BLaER1 treated with 17β-estradiol and CSF1 and Interleukin-3, amounts not matched to agents 10 nM and 100 nM (cell line): ENCODE results near the gene RIMKLB.

Experiments
- H3K27ac ChIP-seq, 11 experiments: shearing (Covaris generic); formaldehyde crosslinking; 2 replicates each; pipeline ENCODE4 v1.8.1; 2022
- H3K27me3 ChIP-seq, 11 experiments: shearing (Covaris generic); formaldehyde crosslinking; 2 replicates each; pipeline ENCODE4 v1.8.1; 2022
- H3K36me3 ChIP-seq, 11 experiments: shearing (Covaris generic); formaldehyde crosslinking; 2 replicates each; pipeline ENCODE4 v1.8.1; 2022
- H3K4me1 ChIP-seq, 10 experiments: shearing (Covaris generic); formaldehyde crosslinking; 2 replicates each; pipeline ENCODE4 v1.8.1; 2022
- H3K4me2 ChIP-seq, 11 experiments: shearing (Covaris generic); formaldehyde crosslinking; 2 replicates each; pipeline ENCODE4 v1.8.1; 2022
- H3K4me3 ChIP-seq, 10 experiments: shearing (Covaris generic); formaldehyde crosslinking; 2 replicates each; pipeline ENCODE4 v1.8.1; 2022
- H3K9ac ChIP-seq, 11 experiments: shearing (Covaris generic); formaldehyde crosslinking; 2 replicates each; pipeline ENCODE4 v1.8.1; 2022
- H3K9me3 ChIP-seq, 11 experiments: shearing (Covaris generic); formaldehyde crosslinking; replicated peaks in 1 of 11; 2 replicates each; pipeline ENCODE4 v1.8.1; 2022
- H4K20me1 ChIP-seq, 11 experiments: shearing (Covaris generic); formaldehyde crosslinking; 2 replicates each; pipeline ENCODE4 v1.8.1; 2022
- Cebpa-rat ChIP-seq, 11 experiments: shearing (Covaris generic); IDR thresholded peaks; 2 replicates each; pipeline ENCODE4 v1.8.1; 2022

The RIMKLB gene

DNA sequence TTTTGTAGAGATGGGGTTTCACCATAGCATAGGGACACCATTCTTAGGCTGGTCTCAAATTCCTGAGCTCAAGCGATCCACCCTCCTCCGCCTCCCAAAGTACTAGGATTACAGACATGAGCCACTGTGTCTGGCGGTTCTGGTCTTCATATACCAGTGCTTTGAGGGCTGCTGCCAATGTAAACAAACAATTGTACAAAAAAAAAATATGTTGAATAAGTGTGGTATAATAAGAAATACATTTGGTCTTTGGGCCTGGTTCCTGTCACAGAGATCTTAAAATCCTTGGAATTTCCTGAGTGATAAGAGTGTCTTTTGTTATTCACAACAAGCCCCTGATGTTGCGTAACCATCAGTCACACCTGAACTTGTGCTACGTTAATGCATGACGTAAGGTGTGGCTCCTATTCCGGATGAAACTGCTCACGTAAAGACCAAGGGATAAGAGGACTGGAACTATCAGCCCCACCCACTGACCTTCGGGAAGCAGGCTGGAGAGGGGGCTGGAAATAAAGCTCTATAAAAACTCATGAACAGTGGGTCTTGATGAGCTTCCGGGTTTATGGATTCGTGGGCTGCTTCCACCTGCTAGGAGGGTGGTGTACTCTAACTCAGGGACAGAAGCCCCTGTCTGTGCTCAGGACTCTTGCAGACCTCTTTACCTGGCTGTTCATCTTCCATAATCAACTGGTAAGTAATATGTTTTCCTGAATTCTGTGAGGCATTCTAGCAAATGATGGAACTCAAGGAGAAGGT is 16.5 kb upstream of the RIMKLB start:
- Histone ChIP-seq H3K9ac (no peak overlapping the region), H3K27ac (no peak overlapping the region), H3K4me3 (no peak overlapping the region), H3K27me3 (no peaks in the 10 kb centered on the region), H3K36me3 (no peaks in the 10 kb centered on the region), H3K4me1 (peaks cover 10 to 30% (median 19%) of the 10 kb centered on the region in 10 experiments; a peak in 17 of 20 replicates), H3K4me2 (no peak overlapping the region), H3K9me3 (peaks cover 0 to 10% (median 7%) of the 10 kb centered on the region in 11 experiments; a peak in 10 of 22 replicates), H4K20me1 (no peaks in the 10 kb centered on the region)
- TF ChIP-seq Cebpa-rat (IDR thresholded peaks at IDR 0.05) = peak in 8 of 11 experiments; percentile 39 to 93 (median 68); a peak in 13 of 22 replicates

- Histone ChIP-seq H3K36me3 (no peaks in the 10 kb centered on the region), H3K9me3 (peaks cover 0 to 10% (median 7%) of the 10 kb centered on the region in 11 experiments; a peak in 10 of 22 replicates), H3K27me3 (no peaks in the 10 kb centered on the region), H4K20me1 (no peaks in the 10 kb centered on the region), H3K9ac (no peak overlapping the region), H3K4me2 (peak overlapping the region in 7 of 11 experiments; percentile 1 to 60 (median 5); a peak in 7 of 22 replicates), H3K4me3 (no peak overlapping the region), H3K27ac (peak overlapping the region in 4 of 11 experiments; percentile 4 to 26 (median 16); a peak in 3 of 22 replicates), H3K4me1 (peaks cover 34 to 55% (median 45%) of the 10 kb centered on the region in 10 experiments)
- TF ChIP-seq Cebpa-rat (IDR thresholded peaks at IDR 0.05) = no peak
These were observed 12.7 kb upstream of the RIMKLB start for GRCh38 chr12:8685051-8685450.

GRCh38 chr12:8687846-8688601 is 9.8 kb upstream of the RIMKLB start:
- Histone ChIP-seq H3K9ac (peak overlapping the region in 6 of 11 experiments; percentile 7 to 45 (median 32); a peak in 6 of 22 replicates), H3K4me2 (peak overlapping the region; percentile 52 to 83 (median 69)), H4K20me1 (no peaks in the 10 kb centered on the region), H3K27me3 (no peaks in the 10 kb centered on the region), H3K36me3 (no peaks in the 10 kb centered on the region), H3K4me1 (peaks cover 51 to 71% (median 64%) of the 10 kb centered on the region in 10 experiments), H3K9me3 (peaks cover 0 to 10% (median 7%) of the 10 kb centered on the region in 11 experiments; a peak in 10 of 22 replicates), H3K4me3 (no peak overlapping the region), H3K27ac (peak overlapping the region in 6 of 11 experiments; percentile 14 to 48 (median 32); a peak in 6 of 22 replicates)
- TF ChIP-seq Cebpa-rat (IDR thresholded peaks at IDR 0.05) = no peak

- Histone ChIP-seq H3K4me3 (no peak overlapping the region), H3K9ac (no peak overlapping the region), H3K36me3 (no peaks in the 10 kb centered on the region), H3K4me1 (peaks cover 53 to 87% (median 79%) of the 10 kb centered on the region in 10 experiments), H3K4me2 (peak overlapping the region in 9 of 11 experiments; percentile 8 to 83 (median 41); a peak in 17 of 22 replicates), H3K27me3 (no peaks in the 10 kb centered on the region), H3K9me3 (peaks cover 0 to 4% (median 1%) of the 10 kb centered on the region in 11 experiments; a peak in 10 of 22 replicates), H3K27ac (no peak overlapping the region; a peak in 1 of 22 replicates), H4K20me1 (no peaks in the 10 kb centered on the region)
- no peak for TF ChIP-seq Cebpa-rat (IDR thresholded peaks at IDR 0.05)
These were observed 8.1 kb upstream of the RIMKLB start for GRCh38 chr12:8689681-8690080.

- Histone ChIP-seq H3K4me3 (peak overlapping the region in 1 of 10 experiments; percentile 0; a peak in 1 of 20 replicates), H3K27ac (peak overlapping the region in 9 of 11 experiments; percentile 29 to 66 (median 56); a peak in 18 of 22 replicates), H3K9me3 (no peaks in the 10 kb centered on the region), H3K4me2 (peak overlapping the region; percentile 48 to 84 (median 66)), H3K27me3 (no peaks in the 10 kb centered on the region), H4K20me1 (no peaks in the 10 kb centered on the region), H3K9ac (peak overlapping the region; percentile 2 to 63 (median 45); a peak in 19 of 22 replicates), H3K4me1 (peaks cover 49 to 91% (median 84%) of the 10 kb centered on the region in 10 experiments), H3K36me3 (no peaks in the 10 kb centered on the region)
- no peak for TF ChIP-seq Cebpa-rat (IDR thresholded peaks at IDR 0.05)
These were observed 5.2 kb upstream of the RIMKLB start for GRCh38 chr12:8692573-8692972.

GRCh38 chr12:8695116-8695515 is 2.7 kb upstream of the RIMKLB start:
- peaks cover 40 to 82% (median 73%) of the 10 kb centered on the region in 10 experiments for H3K4me1 ChIP-seq
- H3K36me3 ChIP-seq = 0 out of 22 replicates have a peak, but pooled peaks cover 0 to under 1% (median 0%) of the 10 kb centered on the region in 11 experiments
- no peak overlapping the region for H3K27ac ChIP-seq
- H3K27me3 ChIP-seq = no peaks in the 10 kb centered on the region
- peaks cover 5 to 17% (median 13%) of the 10 kb centered on the region in 11 experiments; a peak in 15 of 22 replicates for H4K20me1 ChIP-seq
- no peak for TF ChIP-seq Cebpa-rat (IDR thresholded peaks at IDR 0.05)
- H3K4me3 ChIP-seq = no peak overlapping the region
- H3K9me3 ChIP-seq = no peaks in the 10 kb centered on the region
- H3K9ac ChIP-seq = no peak overlapping the region
- peak overlapping the region in 10 of 11 experiments; percentile 42 to 95 (median 82); a peak in 15 of 22 replicates for H3K4me2 ChIP-seq

- Histone ChIP-seq H3K9ac (peak overlapping the region; percentile 86 to 97 (median 94)), H3K36me3 (peaks cover 0 to 10% (median 2%) of the 10 kb centered on the region in 11 experiments; a peak in 6 of 22 replicates)
These were observed 1.2 kb upstream of the RIMKLB start for GRCh38 chr12:8696442-8697090.

GRCh38 chr12:8697120-8697475 is 693 bp upstream of the RIMKLB start:
- Histone ChIP-seq H4K20me1 (peaks cover 12 to 35% (median 28%) of the 10 kb centered on the region in 11 experiments; a peak in 17 of 22 replicates), H3K9me3 (no peaks in the 10 kb centered on the region), H3K9ac (peak overlapping the region; percentile 86 to 97 (median 94)), H3K27me3 (no peaks in the 10 kb centered on the region), H3K4me2 (peak overlapping the region; percentile 49 to 95 (median 84)), H3K4me3 (peak overlapping the region; percentile 83 to 94 (median 90)), H3K36me3 (peaks cover 0 to 10% (median 2%) of the 10 kb centered on the region in 11 experiments; a peak in 6 of 22 replicates), H3K4me1 (peaks cover 54 to 84% (median 71%) of the 10 kb centered on the region in 10 experiments), H3K27ac (peak overlapping the region; percentile 90 to 95 (median 92))
- no peak for TF ChIP-seq Cebpa-rat (IDR thresholded peaks at IDR 0.05)

More at GRCh38 chr12:8696442-8697090, 1.2 kb upstream of the RIMKLB start:
- Histone ChIP-seq H4K20me1 (peaks cover 10 to 30% (median 25%) of the 10 kb centered on the region in 11 experiments; a peak in 16 of 22 replicates), H3K4me3 (peak overlapping the region; percentile 83 to 94 (median 90)), H3K9me3 (no peaks in the 10 kb centered on the region), H3K27me3 (no peaks in the 10 kb centered on the region), H3K4me2 (peak overlapping the region; percentile 49 to 95 (median 84)), H3K27ac (peak overlapping the region; percentile 90 to 95 (median 92); a peak in 21 of 22 replicates), H3K4me1 (peaks cover 54 to 85% (median 76%) of the 10 kb centered on the region in 10 experiments)
- TF ChIP-seq Cebpa-rat (IDR thresholded peaks at IDR 0.05) = no peak
